DMS 273 treated with DMSO at 0.1 percent for 48 hours (cell line): ENCODE results near the gene NUDT16.

Experiments
- DNase-seq: peaks from one replicate; lab custom pipeline; 2025; lab: John Stamatoyannopoulos, UW

Gene NUDT16

GRCh38 chr3:131386429-131387165 is 5.0 kb downstream of the NUDT16 start:
- no peak for DNase-seq

- DNase-seq = no peak
Measured at GRCh38 chr3:131387796-131388489, 6.4 kb downstream of the NUDT16 start.

- no peak for DNase-seq
Measured at GRCh38 chr3:131388490-131388799, 6.9 kb downstream of the NUDT16 start.

- DNase-seq = no peak
Measured at GRCh38 chr3:131390331-131390730, 8.8 kb downstream of the NUDT16 start.

GRCh38 chr3:131393051-131393450 is 11.5 kb downstream of the NUDT16 start:
- DNase-seq = no peak

GRCh38 chr3:131393868-131394267 is 12.3 kb downstream of the NUDT16 start:
- DNase-seq = no peak

GRCh38 chr3:131394400-131394799 is 12.8 kb downstream of the NUDT16 start:
- no peak for DNase-seq

- no peak for DNase-seq
Measured at GRCh38 chr3:131396170-131396569, 14.6 kb downstream of the NUDT16 start.

GRCh38 chr3:131397889-131398288 is 16.3 kb downstream of the NUDT16 start:
- DNase-seq = no peak

GRCh38 chr3:131401978-131402377 is 20.4 kb downstream of the NUDT16 start:
- DNase-seq = no peak

GRCh38 chr3:131402391-131403039 is 20.9 kb downstream of the NUDT16 start:
- no peak for DNase-seq

- DNase-seq = no peak
Measured at GRCh38 chr3:131403216-131403895, 21.8 kb downstream of the NUDT16 start.

- no peak for DNase-seq
Measured at GRCh38 chr3:131405411-131405810, 23.8 kb downstream of the NUDT16 start.

GRCh38 chr3:131406274-131406673 is 24.7 kb downstream of the NUDT16 start:
- no peak for DNase-seq

GRCh38 chr3:131417751-131418150 is 36.2 kb downstream of the NUDT16 start:
- no peak for DNase-seq

- no peak for DNase-seq
Measured at GRCh38 chr3:131421301-131421700, 39.7 kb downstream of the NUDT16 start.

GRCh38 chr3:131421957-131422498 is 40.5 kb downstream of the NUDT16 start:
- DNase-seq = no peak

GRCh38 chr3:131427226-131427625 is 45.7 kb downstream of the NUDT16 start:
- DNase-seq = no peak

- no peak for DNase-seq
Measured at GRCh38 chr3:131431754-131432153, 50.2 kb downstream of the NUDT16 start.

- DNase-seq = no peak
Measured at GRCh38 chr3:131432441-131432840, 50.9 kb downstream of the NUDT16 start.

- no peak for DNase-seq
Measured at GRCh38 chr3:131435000-131435399, 53.4 kb downstream of the NUDT16 start.
